Astrocyte (in vitro differentiated cells and primary cell): ENCODE results near the gene ZBTB47. TPM values are rescaled to one million over a fixed set of nuclear protein-coding genes. Genes with fewer than 3 reads are reported as not detected.

ENCODE experiments used
- DNase-seq: peaks from one replicate; pipeline ENCODE4 v3.0.0-alpha.2; 2010; ENCODE audit warnings: low read depth
- FAIRE-seq: peaks from 2 replicates; lab custom pipeline; 2011; peaks lifted over from hg19 to GRCh38; lab: Jason Lieb, UNC
- H2AFZ ChIP-seq: 2 replicates; pipeline ENCODE4 v1.6.0; 2012; ENCODE audit warnings: low read depth, low read length, inconsistent platforms
- H3K27ac ChIP-seq: 2 replicates; pipeline ENCODE4 v1.5.1; 2011; ENCODE audit warnings: low read depth, low read length, inconsistent platforms
- H3K27me3 ChIP-seq: 2 replicates; pipeline ENCODE4 v1.6.0; 2011; ENCODE audit warnings: low read length, inconsistent platforms; ENCODE audit not compliant: insufficient read depth
- H3K36me3 ChIP-seq: 2 replicates; pipeline ENCODE4 v1.5.1; 2011; ENCODE audit warnings: low read length, inconsistent platforms; ENCODE audit not compliant: insufficient read depth
- H3K4me1 ChIP-seq: 2 replicates; pipeline ENCODE4 v1.5.1; 2011; ENCODE audit warnings: low read length, inconsistent platforms; ENCODE audit not compliant: insufficient read depth
- H3K4me2 ChIP-seq: 2 replicates; pipeline ENCODE4 v1.6.0; 2012; ENCODE audit warnings: low read length, inconsistent platforms
- H3K4me3 ChIP-seq: 2 replicates; pipeline ENCODE4 v1.5.1; 2011; ENCODE audit warnings: low read depth, mild to moderate bottlenecking, low read length, inconsistent platforms; ENCODE audit not compliant: insufficient read depth
- H3K79me2 ChIP-seq: 2 replicates; pipeline ENCODE4 v1.6.0; 2012; ENCODE audit warnings: mild to moderate bottlenecking, low read length, inconsistent platforms; ENCODE audit not compliant: insufficient read depth
- H3K9ac ChIP-seq: 2 replicates; pipeline ENCODE4 v1.6.0; 2012; ENCODE audit warnings: mild to moderate bottlenecking, low read length, inconsistent platforms
- H3K9me3 ChIP-seq: 2 replicates; pipeline ENCODE4 v1.5.1; 2012; ENCODE audit warnings: low read depth, mild to moderate bottlenecking, low read length, inconsistent platforms; ENCODE audit not compliant: insufficient read depth
- H4K20me1 ChIP-seq: 2 replicates; pipeline ENCODE4 v1.6.0; 2012; ENCODE audit warnings: low read length, inconsistent platforms; ENCODE audit not compliant: insufficient read depth
- H3K27ac Mint-ChIP-seq: one replicate; pipeline ENCODE4 v1.8.0; 2021; ENCODE audit warnings: mild to moderate bottlenecking, mixed read lengths; ENCODE audit not compliant: unreplicated experiment
- H3K27me3 Mint-ChIP-seq: one replicate; pipeline ENCODE4 v1.8.0; 2021; ENCODE audit warnings: low read depth, mixed read lengths; ENCODE audit not compliant: unreplicated experiment
- H3K36me3 Mint-ChIP-seq: one replicate; pipeline ENCODE4 v1.8.0; 2021; ENCODE audit warnings: low read depth, mixed read lengths; ENCODE audit not compliant: unreplicated experiment
- H3K4me1 Mint-ChIP-seq: one replicate; pipeline ENCODE4 v1.8.0; 2021; ENCODE audit warnings: low read depth, mixed read lengths; ENCODE audit not compliant: unreplicated experiment
- H3K4me3 Mint-ChIP-seq: one replicate; pipeline ENCODE4 v1.8.0; 2021; ENCODE audit warnings: mild to moderate bottlenecking, moderate library complexity, mixed read lengths; ENCODE audit not compliant: unreplicated experiment
- H3K9me3 Mint-ChIP-seq: one replicate; pipeline ENCODE4 v1.8.0; 2021; ENCODE audit warnings: mild to moderate bottlenecking, mixed read lengths; ENCODE audit not compliant: unreplicated experiment
- CTCF ChIP-seq: IDR thresholded peaks from 2 replicates; pipeline ENCODE4 v1.5.1; 2011; ENCODE audit warnings: low read depth, mild to moderate bottlenecking, inconsistent platforms, low read length, moderate library complexity; ENCODE audit not compliant: insufficient read depth
- EZH2 ChIP-seq: IDR thresholded peaks from 2 replicates; pipeline ENCODE4 v1.6.1; 2012; ENCODE audit warnings: mild to moderate bottlenecking, low read length, inconsistent platforms; ENCODE audit not compliant: insufficient read depth
- total RNA-seq: library from RNA; stranded (reverse); gene quantifications from 2 replicates; pipeline ENCODE4 v1.2.1, GENCODE V29; 2021

ZBTB47 gene
- total RNA-seq, 1 donor from 2014 or later, result 9.3 TPM

DNA sequence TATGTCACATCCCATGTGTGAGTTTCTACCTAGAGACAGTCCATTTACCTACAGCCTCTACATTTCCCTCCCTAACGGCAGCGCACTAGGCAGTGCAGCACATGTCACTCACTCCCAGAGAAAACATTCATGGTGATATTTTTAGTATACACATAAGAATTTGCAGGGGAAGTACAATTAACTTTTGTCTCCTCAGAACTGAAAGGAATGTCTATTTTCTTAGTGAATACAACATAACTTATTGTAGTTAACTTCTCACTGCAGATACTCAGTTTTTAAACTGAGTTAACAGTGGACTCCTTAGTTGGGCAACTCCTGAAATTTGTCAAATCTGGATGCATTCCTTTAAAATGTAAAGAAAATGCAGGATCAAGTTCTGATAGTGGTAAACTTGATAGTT is 4.5 kb upstream of the ZBTB47 start:
- Histone ChIP-seq H3K4me3 (no peak overlapping the region), H3K4me1 (peaks cover 35% of the 10 kb centered on the region), H3K79me2 (peaks cover 49% of the 10 kb centered on the region), H3K9ac (no peak overlapping the region), H3K4me2 (no peak overlapping the region), H3K27me3 (no peaks in the 10 kb centered on the region), H2AFZ (no peak overlapping the region), H3K36me3 (peaks cover 35% of the 10 kb centered on the region), H3K9me3 (no peaks in the 10 kb centered on the region), H3K27ac (no peak overlapping the region), H4K20me1 (peaks cover 57% of the 10 kb centered on the region)
- TF ChIP-seq CTCF (no peak), EZH2 (no peak)
- Mint-ChIP-seq H3K27me3 (no peaks in the 10 kb centered on the region), H3K9me3 (no peaks in the 10 kb centered on the region), H3K4me3 (peak overlapping the region; percentile 42), H3K27ac (no peak overlapping the region), H3K36me3 (peaks cover 17% of the 10 kb centered on the region), H3K4me1 (peaks cover 49% of the 10 kb centered on the region)
- FAIRE-seq (peak; percentile 49), DNase-seq (no peak)

DNA sequence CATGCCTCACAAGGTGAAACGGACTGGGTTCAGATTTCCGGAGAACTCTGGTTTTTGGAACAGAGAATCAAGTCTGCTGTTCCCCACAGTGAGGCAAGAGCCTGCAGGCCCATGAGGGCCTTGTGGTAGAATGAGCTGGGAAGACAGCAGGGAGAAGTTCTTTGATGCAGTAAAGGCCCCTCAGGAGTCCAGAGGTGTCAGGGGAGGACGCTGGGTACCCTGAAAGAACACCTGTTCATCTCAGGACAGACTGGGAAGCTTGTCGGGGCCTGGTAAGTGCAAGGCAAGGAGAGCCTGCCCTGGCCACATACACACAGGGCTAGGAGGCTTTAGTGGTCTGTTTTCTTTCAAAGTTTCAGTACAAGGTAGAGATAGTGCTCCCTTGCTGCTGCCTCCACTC is 3.7 kb upstream of the ZBTB47 start:
- H3K36me3 ChIP-seq, result peaks cover 28% of the 10 kb centered on the region
- no peak overlapping the region for H3K27ac ChIP-seq
- H3K4me2 ChIP-seq, result no peak overlapping the region
- Mint-ChIP-seq H3K27ac (no peak overlapping the region), H3K9me3 (no peaks in the 10 kb centered on the region), H3K36me3 (peaks cover 13% of the 10 kb centered on the region), H3K4me1 (peaks cover 49% of the 10 kb centered on the region), H3K27me3 (no peaks in the 10 kb centered on the region), H3K4me3 (no peak overlapping the region)
- H3K9ac ChIP-seq, result no peak overlapping the region
- no peaks in the 10 kb centered on the region for H3K27me3 ChIP-seq
- TF ChIP-seq EZH2 (no peak), CTCF (no peak)
- peaks cover 35% of the 10 kb centered on the region for H3K4me1 ChIP-seq
- no peak overlapping the region for H3K4me3 ChIP-seq
- H4K20me1 ChIP-seq, result peaks cover 52% of the 10 kb centered on the region
- no peak for FAIRE-seq
- no peak for DNase-seq
- no peak overlapping the region for H2AFZ ChIP-seq
- peaks cover 48% of the 10 kb centered on the region for H3K79me2 ChIP-seq
- H3K9me3 ChIP-seq, result no peaks in the 10 kb centered on the region

GRCh38 chr3:42651248-42652091 is 2.0 kb upstream of the ZBTB47 start:
- FAIRE-seq, result peak; percentile 34
- Mint-ChIP-seq H3K27me3 (no peaks in the 10 kb centered on the region), H3K4me3 (peak overlapping the region; percentile 75), H3K36me3 (peaks cover 13% of the 10 kb centered on the region), H3K4me1 (peaks cover 49% of the 10 kb centered on the region), H3K27ac (peak overlapping the region; percentile 94), H3K9me3 (no peaks in the 10 kb centered on the region)
- H3K4me3 ChIP-seq, result no peak overlapping the region
- H3K27ac ChIP-seq, result peak overlapping the region; percentile 52
- H3K36me3 ChIP-seq, result peaks cover 21% of the 10 kb centered on the region
- DNase-seq, result peak; percentile 65
- no peaks in the 10 kb centered on the region for H3K27me3 ChIP-seq
- no peaks in the 10 kb centered on the region for H3K9me3 ChIP-seq
- H3K79me2 ChIP-seq, result peaks cover 61% of the 10 kb centered on the region
- H2AFZ ChIP-seq, result no peak overlapping the region
- H3K9ac ChIP-seq, result peak overlapping the region; percentile 39
- H4K20me1 ChIP-seq, result peaks cover 59% of the 10 kb centered on the region
- H3K4me1 ChIP-seq, result peaks cover 51% of the 10 kb centered on the region
- no peak for TF ChIP-seq CTCF
- TF ChIP-seq EZH2, result no peak
- H3K4me2 ChIP-seq, result peak overlapping the region; percentile 97
